ENCODE results near the gene DMRT2.

Gene DMRT2

DNA sequence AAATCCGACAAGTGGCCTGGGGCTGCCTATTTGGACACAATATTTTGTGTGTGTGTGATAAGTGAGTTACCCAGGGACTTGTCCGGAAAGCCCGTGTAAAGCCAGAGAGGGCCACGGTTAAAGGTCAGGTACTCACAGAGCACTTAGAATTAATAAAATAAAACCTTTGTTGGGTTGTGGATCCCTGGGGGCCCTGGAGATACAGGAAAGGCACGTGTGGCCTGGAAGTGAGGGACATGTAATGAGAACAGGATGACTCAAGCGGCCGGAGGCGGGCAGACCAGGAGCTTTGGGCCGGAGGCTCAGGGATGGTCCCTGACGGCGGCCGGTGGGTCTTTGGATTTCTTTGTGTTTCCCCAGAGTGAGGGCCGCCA lies 1.0 kb downstream of the DMRT2 start:
- in situ Hi-C loops (cut with HindIII; ENCODE audit: low pct_unique_long_range_greater_than_20kb, low sequenced_read_pairs) = no loop called here
- DNase-seq (ENCODE audit: low read depth in 1 of 2, low spot score in 1 of 2) = no peak
- no peak for TF ChIP-seq JUND (IDR thresholded peaks at IDR 0.05; ENCODE audit: low read depth)

DNA sequence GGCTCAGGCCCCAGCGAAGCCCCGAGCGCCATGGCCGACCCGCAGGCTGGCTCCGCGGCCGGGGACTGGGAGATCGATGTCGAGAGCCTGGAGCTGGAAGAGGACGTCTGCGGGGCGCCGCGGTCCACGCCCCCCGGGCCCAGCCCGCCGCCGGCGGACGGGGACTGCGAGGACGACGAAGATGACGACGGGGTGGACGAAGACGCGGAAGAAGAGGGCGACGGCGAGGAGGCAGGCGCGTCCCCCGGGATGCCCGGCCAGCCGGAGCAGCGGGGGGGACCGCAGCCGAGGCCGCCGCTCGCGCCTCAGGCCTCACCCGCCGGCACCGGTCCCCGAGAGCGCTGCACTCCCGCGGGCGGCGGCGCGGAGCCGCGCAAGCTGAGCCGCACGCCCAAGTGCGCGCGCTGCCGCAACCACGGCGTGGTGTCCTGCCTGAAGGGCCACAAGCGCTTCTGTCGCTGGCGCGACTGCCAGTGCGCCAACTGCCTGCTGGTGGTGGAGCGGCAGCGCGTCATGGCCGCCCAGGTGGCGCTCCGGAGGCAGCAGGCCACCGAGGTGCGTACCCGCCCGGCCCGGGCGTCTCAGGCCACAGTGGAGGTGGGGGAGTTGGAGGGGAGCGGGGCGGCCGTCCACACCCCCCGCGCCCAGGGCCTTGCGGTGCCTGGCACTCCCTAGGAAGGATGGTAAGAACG lies 1.6 kb downstream of the DMRT2 start:
- DNase-seq (ENCODE audit: low read depth in 1 of 2, low spot score in 1 of 2) = no peak
- in situ Hi-C loops (cut with HindIII; ENCODE audit: low pct_unique_long_range_greater_than_20kb, low sequenced_read_pairs) = no loop called here
- TF ChIP-seq JUND (IDR thresholded peaks at IDR 0.05; ENCODE audit: low read depth) = no peak

DNA sequence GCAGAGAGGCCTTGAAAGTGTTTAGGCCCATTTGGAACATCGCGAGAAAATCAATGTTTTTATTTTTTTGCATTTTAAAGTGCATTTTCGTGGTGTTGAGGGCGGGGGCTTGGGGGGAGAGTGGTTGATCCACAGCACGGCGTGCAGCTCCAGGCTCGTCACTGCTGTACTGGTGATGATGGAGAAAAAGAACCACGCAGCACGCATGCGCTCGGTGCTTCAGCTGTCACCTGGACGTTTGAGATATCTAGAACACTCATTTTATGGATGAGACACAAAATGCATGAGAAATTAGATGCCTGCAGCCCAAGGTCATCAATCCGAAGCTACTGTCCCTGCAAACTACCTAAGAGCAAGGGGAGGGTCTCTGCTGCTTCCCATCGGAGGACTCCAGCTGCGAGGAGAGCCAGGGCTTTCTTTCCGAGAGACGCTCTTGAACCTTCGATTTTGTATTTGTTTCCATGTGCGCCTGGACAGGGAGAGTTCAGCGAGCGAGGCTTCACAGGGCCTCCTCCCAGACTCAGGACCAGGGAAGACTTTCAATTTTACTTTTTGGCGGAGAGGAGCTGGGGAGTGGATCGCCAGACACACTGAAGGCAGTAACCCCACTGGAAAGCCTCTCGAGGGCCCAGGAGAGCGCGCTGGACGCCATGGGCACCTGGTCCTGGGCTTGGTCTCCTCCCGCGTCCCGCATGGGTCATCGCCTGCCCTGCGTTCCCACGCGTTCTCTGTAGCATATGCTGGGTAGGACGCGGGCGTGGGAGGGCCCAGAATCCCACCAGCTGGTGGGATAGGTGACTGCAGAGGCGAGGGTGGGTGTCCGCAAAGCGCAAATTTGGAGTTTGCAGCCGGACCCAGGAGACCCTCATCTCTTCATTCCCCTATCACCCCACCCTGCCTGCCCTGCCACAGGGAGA lies 2.5 kb downstream of the DMRT2 start:
- no peak for DNase-seq (ENCODE audit: low read depth in 1 of 2, low spot score in 1 of 2)
- no peak for TF ChIP-seq JUND (IDR thresholded peaks at IDR 0.05; ENCODE audit: low read depth)
- in situ Hi-C loops (cut with HindIII; ENCODE audit: low pct_unique_long_range_greater_than_20kb, low sequenced_read_pairs) = no loop called here

DNA sequence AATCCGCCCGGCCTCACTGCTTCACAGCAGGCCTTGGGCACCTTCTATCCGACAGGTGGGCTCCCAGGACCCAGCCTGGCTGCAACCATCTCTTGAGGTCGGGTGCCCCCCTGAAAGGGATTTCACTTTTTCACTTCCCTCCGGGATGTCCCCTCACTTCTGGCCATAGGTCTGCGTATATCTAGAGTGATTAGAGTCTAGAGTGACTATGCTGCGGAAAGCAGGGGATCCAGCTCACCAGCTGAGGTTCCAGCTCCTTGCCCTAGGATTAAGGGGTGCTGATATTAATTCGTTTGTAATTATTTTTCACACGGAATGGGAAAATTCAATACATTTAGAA lies 3.1 kb downstream of the DMRT2 start:
- DNase-seq (ENCODE audit: low read depth in 1 of 2, low spot score in 1 of 2) = no peak
- TF ChIP-seq JUND (IDR thresholded peaks at IDR 0.05; ENCODE audit: low read depth) = no peak
- in situ Hi-C loops (cut with HindIII; ENCODE audit: low pct_unique_long_range_greater_than_20kb, low sequenced_read_pairs) = no loop called here

DNA sequence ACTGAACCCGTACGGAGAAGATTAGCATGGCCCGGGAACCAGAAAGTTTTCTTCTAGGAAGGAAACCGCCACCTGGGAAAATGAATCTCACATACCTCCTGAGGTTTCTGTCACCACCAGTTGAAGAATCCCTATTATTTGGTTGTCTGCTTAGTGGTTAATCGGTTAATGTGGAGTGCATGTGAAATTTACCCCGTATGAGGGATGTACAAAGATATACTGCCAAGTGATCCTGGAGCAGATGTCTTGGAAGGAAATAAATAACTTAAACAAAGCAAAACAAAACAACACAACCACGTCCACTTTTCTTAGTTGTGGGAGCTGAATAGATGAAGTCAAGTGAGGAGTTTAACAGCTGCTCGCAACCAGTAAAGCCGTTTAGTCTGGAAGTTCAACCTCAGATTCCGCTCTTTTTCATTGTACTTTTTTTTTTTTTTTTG lies 3.8 kb downstream of the DMRT2 start:
- no peak for DNase-seq (ENCODE audit: low read depth in 1 of 2, low spot score in 1 of 2)
- TF ChIP-seq JUND (IDR thresholded peaks at IDR 0.05; ENCODE audit: low read depth) = no peak
- in situ Hi-C loops (cut with HindIII; ENCODE audit: low pct_unique_long_range_greater_than_20kb, low sequenced_read_pairs) = no loop called here

DNA sequence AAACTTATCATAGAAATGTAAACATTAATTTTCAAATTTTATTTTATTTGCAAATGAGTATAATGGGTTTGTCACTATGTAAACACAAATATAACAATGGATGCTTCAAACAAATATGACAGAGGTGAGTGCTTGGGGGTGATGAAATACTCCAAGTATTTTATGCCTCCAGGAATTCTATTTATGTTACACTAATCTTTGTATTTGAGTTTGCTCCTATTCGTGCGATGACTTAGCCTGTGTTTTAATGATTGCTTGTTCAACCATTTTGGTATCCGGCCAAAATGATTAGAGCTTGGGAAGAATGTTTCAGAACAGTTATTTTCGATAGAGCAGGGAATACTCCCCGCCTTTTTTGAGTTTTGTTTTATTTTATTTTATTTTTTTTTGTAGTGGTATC lies 5.0 kb downstream of the DMRT2 start:
- TF ChIP-seq JUND (IDR thresholded peaks at IDR 0.05; ENCODE audit: low read depth) = no peak
- in situ Hi-C loops (cut with HindIII; ENCODE audit: low pct_unique_long_range_greater_than_20kb, low sequenced_read_pairs) = no loop called here
- DNase-seq (ENCODE audit: low read depth in 1 of 2, low spot score in 1 of 2) = no peak

DNA sequence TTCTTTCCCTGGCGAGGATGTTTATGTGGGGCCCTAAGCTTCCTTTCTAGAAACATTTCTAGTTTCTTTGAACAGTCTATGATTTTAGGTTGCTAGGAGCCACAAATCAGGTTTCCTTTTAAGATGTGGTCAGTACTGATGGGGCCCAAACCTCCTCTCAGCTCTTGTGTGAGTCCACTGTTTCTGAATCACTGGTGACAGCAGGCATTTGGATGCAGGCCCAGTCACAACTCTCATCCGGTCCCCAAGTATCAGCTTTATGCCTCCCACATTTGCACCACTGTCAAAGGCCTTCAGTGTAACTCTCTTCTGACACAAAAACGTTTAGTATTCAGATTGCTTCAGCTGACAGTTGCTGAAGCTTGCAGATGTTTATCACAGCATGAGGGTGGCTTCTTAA lies 7.8 kb downstream of the DMRT2 start:
- no peak for DNase-seq (ENCODE audit: low read depth in 1 of 2, low spot score in 1 of 2)
- TF ChIP-seq JUND (IDR thresholded peaks at IDR 0.05; ENCODE audit: low read depth) = no peak
- in situ Hi-C loops (cut with HindIII; ENCODE audit: low pct_unique_long_range_greater_than_20kb, low sequenced_read_pairs) = no loop called here

DNA sequence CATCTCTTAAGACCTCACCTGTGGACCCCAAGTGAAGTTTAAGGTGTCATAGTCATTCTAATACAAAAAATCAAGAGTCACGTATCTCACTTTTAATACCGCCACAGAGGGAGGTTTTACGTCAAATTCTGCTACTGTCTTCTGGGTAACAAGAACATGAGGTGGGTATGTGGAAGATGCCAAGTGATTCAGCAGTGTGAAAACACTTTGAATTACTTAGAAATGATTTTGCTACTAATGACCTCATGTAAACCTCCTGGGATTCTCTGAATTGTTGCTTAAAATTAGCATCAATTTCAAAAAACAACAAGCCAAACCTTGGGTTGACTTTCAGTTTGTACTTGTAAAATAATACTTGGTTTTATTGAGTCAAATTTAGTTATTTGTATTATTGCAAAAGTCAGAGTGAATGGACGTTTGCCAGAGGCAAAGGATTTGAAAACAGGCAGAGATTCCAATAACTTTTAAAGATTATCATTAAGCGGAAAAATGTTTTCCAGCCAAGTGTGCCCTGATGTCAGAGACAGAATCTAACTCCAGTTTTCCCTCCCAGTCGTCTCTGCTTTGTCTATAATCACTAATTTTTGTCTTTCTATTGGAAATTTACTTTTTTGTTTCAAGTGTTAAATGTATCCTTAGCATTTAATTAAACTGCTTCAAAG lies 8.8 kb downstream of the DMRT2 start:
- in situ Hi-C loops (cut with HindIII; ENCODE audit: low pct_unique_long_range_greater_than_20kb, low sequenced_read_pairs) = no loop called here
- no peak for DNase-seq (ENCODE audit: low read depth in 1 of 2, low spot score in 1 of 2)
- no peak for TF ChIP-seq JUND (IDR thresholded peaks at IDR 0.05; ENCODE audit: low read depth)

DNA sequence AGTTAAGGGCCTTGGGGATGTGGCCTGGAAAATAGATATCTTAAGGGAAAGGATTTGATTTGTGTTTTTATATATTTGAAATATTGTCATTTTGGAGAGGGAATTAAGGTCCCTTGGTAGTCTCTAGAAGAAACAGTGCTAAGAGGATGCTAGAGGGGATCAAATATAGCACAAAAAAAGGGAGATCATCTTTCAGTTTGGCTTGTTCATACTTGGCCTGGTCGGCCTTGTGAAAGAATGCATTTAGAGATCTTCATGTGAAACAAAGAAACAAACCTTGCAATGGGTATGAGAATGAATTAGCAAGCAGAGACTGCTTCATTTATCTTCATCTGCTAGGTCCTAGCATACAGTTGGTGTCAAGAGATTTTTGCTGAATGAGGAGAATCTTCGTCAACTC lies 15.0 kb downstream of the DMRT2 start:
- no peak for DNase-seq (ENCODE audit: low read depth in 1 of 2, low spot score in 1 of 2)
- in situ Hi-C loops (cut with HindIII; ENCODE audit: low pct_unique_long_range_greater_than_20kb, low sequenced_read_pairs) = no loop called here
- TF ChIP-seq JUND (IDR thresholded peaks at IDR 0.05; ENCODE audit: low read depth) = no peak

DNA sequence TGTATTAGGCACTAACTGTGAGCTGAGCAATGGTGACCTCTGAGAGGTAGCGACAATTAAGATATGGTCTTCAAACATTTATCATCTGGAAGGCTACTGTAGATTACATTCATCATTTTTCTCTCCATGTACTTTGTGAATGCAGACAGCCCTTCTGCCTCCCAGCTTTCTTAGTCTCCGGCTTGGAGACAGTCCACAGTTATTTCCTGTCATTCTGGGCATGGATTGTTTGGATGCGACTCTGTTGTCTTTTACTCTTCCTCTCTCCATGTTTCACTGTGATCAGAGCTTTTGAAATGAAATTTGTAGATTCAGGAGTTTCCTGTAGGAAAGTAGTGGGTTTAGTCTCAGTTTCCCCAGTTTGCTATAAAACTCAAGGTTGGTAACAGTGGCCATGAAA lies 20.5 kb downstream of the DMRT2 start:
- no peak for TF ChIP-seq JUND (IDR thresholded peaks at IDR 0.05; ENCODE audit: low read depth)
- in situ Hi-C loops (cut with HindIII; ENCODE audit: low pct_unique_long_range_greater_than_20kb, low sequenced_read_pairs) = no loop called here
- DNase-seq (ENCODE audit: low read depth in 1 of 2, low spot score in 1 of 2) = no peak

DNA sequence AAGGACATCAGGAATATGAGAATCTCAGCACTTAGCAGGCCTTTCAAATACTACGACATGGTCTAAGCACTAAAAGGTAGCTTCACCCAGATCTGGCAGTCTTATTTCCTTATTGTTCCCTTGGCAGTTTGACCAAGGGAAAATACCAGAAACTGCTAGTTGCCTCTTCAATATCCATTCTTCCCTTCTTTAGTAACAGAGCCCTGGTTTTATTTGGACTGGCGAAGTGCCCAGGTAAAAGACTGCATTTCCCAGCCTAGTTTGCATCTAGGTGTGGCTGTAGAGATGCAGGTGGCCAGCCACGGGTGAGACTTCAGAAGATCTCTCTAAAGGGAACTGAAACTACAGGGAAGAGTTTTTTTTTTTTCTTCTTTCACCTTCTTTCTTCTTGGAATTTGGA lies 21.6 kb downstream of the DMRT2 start:
- in situ Hi-C loops (cut with HindIII; ENCODE audit: low pct_unique_long_range_greater_than_20kb, low sequenced_read_pairs) = no loop called here
- no peak for DNase-seq (ENCODE audit: low read depth in 1 of 2, low spot score in 1 of 2)
- no peak for TF ChIP-seq JUND (IDR thresholded peaks at IDR 0.05; ENCODE audit: low read depth)

DNA sequence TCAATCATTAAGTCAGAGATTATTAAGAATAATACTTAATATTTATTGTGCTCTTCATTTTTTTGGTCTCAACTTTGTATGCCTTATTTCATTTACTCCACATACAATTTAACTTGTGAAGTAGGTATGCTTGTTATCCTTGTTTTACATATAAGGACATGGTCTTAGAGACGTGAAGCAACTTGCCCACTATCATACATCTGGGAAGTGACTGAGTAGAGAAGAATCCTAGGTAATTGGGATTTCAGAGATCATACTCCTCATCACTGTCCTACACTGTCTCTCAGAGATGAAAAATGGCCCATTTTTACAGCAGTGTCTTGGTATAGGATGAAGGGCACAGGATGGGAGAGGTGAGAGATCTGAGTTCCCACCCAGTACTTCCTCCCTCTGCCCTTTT lies 23.3 kb downstream of the DMRT2 start:
- no peak for DNase-seq (ENCODE audit: low read depth in 1 of 2, low spot score in 1 of 2)
- TF ChIP-seq JUND (IDR thresholded peaks at IDR 0.05; ENCODE audit: low read depth) = no peak
- in situ Hi-C loops (cut with HindIII; ENCODE audit: low pct_unique_long_range_greater_than_20kb, low sequenced_read_pairs) = no loop called here

DNA sequence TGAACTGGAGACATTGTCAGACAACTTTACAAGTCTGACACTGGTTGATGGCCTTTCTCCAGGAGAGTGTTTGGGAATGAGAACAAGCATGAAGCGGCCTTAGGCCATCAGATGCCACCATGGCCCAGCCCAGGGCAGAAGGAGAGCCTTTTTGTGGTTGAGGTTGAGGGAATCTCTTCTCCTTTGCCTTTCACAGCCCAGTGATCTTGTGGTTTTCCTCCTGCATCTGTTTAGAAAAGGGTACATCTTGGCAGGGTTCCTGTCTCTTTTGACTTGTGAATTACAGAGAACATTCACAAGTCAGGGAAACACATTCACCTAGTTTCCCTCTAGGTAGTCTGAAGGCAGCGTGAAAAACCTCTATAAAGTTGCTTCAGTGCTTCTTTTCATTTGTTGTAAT lies 27.5 kb downstream of the DMRT2 start:
- in situ Hi-C loops (cut with HindIII; ENCODE audit: low pct_unique_long_range_greater_than_20kb, low sequenced_read_pairs) = no loop called here
- DNase-seq (ENCODE audit: low read depth in 1 of 2, low spot score in 1 of 2) = no peak
- TF ChIP-seq JUND (IDR thresholded peaks at IDR 0.05; ENCODE audit: low read depth) = no peak

Measured in T47D (cell line).